ENCODE data around the gene CALML6.

CALML6 gene

DNA sequence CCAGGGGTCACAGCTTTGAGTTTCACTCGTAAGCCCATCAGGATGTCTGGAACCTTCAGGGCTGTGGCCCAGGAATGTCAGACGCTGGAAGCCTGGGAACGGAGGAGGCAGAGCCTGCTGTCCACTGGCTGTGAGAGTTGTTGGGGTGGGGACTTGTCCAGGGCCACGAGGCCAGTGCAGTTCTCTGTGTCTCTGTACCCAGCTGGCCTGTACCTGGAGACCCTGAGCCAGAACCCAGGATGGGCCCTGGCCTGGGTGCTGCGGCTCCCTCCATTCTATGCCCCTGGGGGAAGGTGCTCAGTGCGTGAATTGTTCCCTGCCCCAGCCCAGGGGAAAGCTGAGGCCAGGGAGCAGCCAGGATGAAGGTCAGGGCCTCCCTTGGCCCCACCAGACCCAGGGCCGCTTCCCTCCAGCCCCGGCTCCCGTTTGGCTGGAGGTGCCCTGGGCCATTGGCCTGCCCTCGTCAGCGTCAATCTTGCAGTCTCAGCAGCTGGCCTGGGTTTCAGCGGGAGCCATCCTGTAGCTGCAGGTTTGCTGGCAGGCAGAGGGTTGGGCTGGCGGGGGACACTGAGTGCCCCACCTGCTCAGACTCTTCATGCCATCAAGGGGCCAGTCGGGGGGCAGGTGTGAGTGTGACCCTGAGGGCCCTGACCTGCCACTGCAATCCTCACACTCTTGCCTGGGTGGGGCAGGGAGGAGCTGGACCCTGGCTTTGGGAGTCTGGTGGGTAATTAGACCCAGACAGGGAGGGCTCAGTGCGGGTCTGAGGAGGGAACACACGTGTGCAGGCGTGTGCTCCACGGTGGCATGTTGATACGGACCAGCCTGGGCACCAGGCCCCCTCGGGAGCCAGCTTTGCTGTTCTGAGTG, 724 bp upstream of the CALML6 start:
- DNase-seq, result peak; percentile 73

DNA sequence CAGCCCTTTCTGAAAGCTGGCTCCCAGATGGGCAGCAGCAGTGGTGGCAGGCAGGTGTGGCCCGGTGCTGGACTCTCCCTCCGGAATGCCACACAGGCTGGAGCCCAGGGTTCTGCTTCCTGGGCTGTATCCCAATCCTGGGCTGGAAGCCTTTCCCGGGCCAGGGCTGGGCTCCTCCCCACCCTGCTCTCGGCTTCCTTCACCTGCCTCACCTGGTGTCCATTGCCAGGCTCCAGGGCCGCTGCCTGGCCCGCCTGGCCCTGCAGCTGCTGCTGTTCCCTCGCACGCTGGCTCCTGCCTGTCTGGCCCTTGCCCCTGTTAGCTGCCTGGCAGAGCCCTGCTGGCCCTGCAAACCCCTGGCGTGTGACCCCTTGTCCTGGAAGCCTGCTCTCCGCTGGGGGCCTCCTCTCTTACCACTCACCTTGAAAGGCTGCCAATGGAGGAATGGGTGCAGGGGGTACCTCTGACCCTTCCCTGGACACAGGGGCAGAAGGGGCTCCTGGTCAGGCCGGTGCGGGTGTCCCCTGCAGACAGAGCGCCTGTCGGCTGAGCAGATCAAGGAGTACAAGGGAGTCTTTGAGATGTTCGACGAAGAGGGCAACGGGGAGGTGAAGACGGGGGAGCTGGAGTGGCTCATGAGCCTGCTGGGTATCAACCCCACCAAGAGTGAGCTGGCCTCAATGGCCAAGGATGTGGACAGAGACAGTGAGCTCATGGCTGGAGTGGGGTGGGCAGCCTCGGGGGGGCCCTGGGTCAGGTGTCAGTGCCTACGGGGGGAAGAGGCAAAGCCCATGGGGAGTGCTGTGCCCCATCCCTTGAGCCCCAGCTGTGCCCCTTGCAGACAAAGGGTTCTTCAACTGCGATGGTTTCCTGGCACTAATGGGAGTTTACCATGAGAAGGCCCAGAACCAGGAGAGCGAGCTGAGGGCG, 1.1 kb downstream of the CALML6 start:
- peak; percentile 28 for DNase-seq

DNA sequence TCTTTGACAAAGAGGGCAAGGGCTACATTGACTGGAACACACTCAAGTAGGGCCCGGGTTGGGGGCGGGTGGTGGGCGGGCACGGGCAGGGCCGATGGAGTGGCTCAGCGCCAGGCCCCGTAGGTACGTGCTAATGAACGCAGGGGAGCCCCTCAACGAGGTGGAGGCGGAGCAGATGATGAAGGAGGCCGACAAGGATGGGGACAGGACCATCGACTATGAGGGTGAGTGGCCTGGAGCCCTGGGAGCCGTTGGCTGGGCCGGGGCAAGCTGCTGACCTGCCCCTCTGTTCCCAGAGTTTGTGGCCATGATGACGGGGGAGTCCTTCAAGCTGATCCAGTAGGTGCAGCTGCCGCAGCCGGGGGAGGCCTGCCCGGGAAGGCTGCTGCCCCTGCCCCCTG, 1.8 kb downstream of the CALML6 start:
- peak; percentile 40 for DNase-seq

DNA sequence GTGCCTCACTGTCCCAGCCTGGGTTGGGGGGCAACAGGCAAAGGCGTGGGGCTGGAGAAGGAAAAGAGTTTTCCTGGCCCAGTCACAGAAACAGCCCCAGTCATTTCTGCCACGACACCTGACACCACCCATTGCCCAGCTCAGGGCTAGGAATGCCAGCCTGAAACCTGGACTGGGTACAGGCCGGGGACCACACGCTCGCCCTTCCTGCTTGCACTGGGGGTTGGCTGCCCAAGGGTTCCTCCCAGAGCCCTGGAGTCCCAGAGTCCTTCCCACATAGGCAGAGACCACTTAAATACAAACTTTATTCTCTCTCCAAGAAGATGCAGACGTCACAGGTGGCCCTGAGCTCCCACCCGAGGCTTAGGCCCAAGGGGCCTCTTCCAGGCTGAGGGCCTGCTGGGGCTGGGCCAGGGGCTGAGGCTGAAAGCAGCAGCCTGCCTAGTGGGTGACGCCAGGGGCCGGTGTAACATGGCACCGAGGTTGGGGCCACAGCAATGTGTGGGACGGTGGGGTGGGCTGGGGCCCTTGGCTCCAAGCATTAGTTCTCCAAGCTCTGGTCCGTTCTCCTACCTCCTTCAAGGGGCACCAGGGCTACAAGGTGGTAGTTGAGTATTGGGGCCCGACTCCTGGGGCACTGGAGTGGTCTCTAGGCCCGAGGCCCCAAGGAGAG, 2.4 kb downstream of the CALML6 start:
- DNase-seq, result peak; percentile 33

DNA sequence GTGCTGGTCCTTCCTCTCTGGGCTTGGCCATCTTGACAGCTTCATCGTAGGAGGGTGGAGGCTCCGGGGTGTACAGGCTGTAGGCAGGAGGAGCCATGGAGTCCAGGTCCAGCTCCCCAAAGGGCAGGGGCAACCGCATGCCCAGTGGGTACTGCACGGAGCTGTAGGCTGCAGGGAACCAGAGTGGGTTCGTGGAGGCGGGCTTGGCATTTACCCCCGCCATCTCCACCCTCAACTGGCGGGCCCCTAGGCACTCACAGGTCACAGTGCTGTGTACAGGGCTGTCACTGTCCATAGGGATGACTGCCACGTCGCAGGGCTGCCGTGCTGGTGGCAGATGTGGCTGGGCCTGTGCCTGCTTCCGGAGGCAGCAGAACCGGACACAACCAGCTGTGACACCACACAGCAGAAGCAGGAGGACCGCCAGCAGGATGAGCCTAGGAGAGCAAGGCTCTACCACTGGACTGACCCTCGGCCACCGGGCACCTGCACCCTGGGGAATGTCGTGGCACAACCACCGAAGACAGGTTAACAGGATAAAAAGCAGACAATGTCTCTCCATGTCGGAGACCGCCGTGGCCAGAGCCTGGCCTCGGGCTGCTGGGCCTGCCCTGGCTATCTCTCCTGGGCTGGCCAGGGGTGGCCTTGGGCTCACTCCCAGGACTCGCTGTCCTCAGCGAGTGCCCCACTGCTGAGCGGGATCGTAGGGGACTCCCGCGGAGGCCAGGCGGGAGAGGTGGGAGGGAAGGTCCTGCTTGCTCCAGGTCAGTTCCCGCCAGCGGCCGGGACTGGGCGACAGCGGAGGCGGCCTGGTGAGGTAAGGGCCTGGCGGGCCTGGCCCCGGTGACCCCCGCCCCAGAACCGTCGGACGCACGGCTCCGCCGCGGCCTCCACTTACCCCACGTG, 3.2 kb downstream of the CALML6 start:
- peak; percentile 47 for DNase-seq

DNA sequence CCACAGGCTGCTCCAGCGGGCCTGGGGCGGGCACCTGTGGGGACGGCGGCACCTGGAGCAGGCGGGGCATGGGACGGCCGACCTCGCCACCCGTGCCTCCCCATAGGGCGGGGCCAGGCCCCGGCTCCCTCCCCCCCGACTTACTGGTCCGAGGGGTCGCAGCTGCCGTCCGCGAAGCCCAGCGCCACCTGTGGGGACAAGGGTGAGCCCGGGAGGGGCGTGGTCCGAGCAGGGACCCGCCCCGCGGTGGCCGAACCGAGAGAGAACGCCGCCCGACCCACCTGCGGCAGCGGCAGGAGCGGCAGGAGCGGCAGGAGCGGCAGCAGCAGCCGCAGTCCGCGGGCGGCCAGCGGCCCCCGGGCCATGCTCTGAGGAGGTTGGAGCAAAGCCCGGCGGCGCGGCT, 3.8 kb downstream of the CALML6 start, which contains the start of gene TMEM52:
TMEM52 (minus strand) TSS at position 379 of the 403 bp plus-strand sequence; CDS start at position 365, 14 bp downstream.
- DNase-seq, result no peak

DNA sequence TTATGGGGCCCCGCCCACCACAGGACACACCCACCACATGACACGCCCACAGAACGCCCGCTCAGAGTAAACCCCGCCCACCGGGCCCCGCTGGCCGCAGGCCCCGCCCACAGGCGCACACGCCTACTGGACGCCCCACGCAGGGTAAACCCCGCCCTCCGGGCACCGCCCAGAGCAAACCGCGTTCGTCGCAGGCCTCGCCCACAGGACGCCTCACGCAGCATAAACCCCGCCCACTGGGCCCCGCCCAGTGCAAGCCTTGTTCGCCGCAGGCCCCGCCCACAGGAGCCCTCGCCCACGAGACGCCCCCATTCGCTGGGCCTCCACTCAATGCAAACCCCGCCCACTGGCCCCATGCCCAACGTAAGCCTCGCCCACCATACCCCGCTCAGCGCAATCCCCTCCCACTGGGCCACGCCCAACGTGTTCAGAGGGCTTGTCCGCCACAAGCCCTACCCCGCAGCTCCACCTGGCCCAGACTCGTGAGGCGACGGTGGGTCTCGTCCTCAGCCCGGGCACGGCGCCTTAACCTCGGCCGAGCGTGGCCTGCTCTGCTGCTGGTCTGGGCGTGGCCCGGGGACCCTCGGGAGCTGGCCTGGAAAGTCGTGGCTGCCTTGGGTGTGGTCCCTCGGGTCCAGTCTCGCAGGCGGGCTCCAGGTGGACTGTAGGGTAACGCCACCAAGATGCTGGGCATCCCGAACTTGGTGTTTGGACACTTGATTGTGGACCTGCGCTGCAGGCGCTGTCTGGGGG, 4.4 kb downstream of the CALML6 start:
- DNase-seq, result peak; percentile 98

DNA sequence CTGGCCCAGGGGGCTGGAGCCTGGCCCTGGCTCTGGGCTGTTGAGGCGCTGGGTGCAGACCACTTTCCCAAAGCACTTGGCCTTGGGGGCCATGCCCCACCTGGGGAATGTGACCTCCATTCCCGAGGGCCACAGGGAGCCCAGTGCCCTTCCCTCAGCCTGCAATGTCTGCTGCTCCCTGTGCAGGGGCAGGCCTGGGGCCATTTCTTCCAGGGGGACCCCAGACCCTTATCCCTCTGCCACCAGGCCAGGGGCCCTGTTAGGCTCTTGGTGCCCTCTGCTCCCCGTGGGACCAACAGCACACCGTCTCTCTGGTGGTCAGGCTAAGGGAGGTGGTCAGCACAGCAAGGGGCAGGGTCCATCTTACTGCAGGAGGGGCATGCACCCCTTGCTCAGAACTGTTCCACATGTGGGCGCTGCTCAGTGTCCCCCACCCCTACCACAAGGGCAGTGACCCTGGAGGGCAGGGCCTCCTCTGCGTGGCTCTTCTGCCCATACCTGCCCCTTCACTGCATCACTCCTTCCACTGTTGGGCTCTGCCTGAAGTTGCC, 5.1 kb downstream of the CALML6 start:
- DNase-seq, result no peak

DNA sequence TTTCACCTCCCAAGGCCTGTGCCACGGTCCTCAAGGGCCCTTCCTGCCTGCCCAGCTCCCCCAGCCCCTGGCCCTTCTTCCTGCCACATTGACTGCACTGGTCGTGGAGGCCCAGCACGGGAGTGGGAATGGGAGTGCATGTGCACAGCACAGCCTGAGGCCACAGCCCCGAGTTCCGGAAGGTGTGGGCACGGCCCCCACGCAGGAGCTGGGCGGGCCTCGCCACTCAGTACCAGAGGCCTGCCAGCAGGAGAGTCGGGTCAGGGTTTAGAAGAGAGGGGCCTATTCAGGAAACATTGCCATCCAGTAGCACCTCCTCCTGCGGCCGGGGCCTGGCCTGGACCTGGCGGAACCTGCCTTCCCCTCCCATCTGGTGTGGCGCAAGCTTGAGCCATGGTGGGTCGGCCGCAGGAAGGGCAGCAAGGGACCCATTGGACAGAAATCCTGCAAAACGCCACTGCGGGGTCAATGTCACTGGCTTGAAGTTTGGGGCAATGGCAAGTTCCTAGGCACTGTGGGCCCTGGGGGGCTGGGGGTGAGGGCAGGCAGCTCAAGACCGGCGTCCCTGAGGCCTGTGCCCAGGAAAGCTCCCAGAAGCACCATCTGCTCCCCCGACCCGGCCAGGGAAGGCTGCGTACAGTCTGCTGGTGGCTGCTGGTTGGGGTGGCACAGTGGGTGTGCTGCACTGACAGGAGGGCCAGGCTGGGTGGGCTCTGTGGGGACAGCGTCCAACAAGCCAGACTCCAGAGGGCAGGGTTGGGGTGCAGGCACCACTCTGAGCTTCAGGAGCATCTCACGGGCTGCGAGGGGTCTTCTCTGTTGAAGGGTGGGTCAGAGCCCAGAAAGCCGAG, 5.8 kb downstream of the CALML6 start:
- peak; percentile 31 for DNase-seq

DNA sequence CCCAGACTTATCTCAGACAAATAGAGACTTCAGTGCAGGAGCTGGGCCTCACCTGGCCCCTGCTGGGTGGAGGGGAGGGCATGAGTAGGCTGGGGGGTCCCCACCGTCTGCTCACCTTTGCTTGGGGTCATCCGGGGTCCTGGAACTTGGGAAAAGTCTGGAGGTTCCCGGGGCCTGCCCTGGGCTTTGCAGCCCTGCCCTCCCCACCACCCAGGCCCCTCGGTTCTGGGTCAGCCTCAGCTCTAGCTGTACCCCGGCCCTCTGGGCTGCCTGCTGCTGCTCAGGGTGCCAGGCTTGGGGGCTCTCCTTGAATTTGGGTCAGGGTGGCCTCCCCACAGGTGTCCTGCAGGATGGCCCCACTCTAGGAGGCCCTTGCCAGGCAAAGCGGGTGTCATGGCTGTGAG, 6.4 kb downstream of the CALML6 start:
- DNase-seq, result no peak

DNA sequence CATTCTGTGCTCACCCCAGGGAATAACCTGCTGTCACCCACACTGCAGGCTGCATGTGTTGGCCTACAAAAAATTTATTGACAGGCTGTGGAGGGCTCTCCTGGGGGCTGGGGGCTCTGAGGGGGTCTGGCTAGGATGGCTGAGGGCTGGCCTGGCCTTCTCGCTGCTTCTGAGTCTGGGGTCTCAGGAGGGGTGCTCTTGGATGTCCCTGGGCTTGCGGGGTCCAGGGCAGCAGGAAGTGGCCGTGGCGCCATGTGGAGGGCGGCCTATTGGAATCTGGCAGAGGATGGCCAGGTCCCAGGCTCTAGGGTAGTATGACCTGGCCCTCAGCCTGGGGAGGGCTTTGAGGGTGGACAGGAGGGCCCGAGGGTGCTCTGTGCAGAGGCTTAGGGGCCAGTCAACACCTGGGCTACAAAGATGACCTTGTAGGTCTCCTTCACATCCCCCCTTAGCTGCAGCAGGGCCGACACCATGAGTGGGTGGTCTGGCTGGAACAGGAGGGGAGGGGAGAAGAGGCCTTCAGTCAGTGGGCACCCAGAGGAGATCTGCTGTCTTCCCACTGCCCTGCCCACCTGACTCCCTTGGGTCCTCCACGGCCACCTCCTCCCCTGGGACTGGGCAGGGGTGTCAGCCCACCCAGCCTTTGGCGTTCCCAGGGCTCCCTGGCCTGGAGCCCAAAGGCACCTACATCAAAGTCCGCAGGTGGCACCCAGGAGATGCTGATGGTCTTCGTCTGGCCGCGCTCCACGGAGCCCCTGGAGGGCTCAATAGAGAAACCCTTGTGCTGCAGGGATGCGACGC, 7.0 kb downstream of the CALML6 start:
- DNase-seq, result peak; percentile 26

DNA sequence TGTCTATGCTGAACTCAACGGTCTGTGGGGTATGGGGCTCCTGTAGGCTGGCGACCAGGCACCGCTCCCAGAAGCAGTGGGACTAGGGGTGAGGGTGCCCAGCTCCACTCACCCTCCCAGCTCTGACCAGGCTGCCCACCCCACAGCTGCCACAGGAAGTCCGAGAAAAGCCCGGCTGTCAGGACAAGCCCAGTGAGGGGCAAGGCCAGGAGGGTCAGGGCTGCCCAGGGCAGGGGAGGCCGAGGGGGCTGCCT, 7.6 kb downstream of the CALML6 start:
- no peak for DNase-seq

DNA sequence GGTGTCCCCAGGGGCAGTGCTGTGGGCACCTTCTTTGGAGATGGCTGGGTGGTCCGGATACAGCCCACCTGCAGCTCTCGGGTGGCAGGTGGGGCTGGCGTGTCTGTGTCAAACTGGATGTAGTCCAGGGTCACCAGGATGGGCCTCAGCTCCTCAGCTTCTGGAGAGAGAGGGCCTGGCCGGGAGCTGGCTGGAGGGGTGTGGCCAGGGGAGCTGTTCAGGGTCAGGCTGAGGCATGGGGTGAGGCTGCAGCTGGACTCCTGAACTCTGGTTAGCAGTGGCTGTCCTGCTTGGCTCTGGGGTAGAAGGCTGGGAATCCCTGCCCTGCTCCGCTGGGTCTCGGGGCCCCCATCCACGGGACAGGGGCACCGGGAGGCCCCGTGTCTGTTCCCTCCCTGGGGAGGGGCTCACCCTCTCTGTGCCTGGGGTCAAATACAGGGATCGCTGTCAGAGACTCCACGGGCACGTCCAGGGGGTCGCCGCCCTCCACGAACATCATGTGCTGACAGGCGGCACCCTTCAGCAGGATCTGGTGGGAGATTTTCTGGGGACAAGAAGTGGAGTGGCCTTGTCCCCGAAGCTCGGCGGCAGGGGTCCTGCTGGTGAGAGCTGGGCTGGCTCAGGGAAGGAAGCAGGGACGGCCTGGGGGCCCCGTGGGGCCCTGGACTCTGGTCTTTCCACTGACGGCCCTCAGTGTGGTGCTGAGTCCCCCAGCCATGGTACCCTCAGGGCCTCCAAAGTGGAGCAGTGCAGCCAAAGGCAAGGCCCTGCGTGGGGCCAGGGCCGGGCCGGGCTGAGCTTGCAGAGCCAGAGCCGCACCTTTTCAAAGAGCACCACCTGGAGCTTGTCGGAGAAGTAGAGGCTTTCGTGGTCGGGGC, 8.1 kb downstream of the CALML6 start:
- peak; percentile 20 for DNase-seq

DNA sequence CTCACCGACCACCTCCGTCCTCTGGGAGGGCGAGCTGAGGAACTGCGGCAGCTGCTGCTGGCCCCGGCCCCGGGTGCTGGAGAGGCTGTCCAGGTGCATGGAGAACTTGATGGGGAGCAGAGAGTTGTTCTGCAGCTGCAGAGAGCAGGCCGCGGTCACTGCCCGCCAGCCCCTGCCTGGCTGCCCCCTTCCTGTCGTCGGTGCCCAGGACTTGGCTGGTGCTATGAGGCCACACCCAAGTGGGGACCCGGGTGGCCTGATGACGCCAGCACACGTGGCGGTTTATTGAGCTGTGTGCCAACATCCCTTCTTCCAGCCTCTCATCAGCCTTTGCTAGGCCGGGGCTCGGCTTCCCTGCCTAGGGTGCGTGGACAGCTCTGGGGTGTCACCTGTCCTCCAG, 9.3 kb downstream of the CALML6 start:
- peak; percentile 68 for DNase-seq

DNA sequence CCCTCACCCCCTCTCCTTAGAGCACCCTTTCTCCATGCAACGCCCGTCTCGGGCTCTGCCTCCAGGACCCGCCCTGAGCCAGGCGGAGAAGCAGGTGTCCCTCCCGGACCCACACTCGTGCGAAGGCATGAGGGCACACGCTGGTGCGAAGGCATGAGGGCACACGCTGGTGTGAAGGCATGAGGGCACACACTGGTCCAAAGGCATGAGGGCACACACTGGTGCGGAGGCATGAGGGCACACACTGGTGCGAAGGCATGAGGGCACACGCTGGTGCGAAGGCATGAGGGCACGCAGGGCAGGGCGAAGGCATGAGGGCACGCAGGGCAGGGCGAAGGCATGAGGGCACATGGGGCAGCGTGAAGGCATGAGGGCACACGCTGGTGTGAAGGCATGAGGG, 9.8 kb downstream of the CALML6 start:
- no peak for DNase-seq

DNA sequence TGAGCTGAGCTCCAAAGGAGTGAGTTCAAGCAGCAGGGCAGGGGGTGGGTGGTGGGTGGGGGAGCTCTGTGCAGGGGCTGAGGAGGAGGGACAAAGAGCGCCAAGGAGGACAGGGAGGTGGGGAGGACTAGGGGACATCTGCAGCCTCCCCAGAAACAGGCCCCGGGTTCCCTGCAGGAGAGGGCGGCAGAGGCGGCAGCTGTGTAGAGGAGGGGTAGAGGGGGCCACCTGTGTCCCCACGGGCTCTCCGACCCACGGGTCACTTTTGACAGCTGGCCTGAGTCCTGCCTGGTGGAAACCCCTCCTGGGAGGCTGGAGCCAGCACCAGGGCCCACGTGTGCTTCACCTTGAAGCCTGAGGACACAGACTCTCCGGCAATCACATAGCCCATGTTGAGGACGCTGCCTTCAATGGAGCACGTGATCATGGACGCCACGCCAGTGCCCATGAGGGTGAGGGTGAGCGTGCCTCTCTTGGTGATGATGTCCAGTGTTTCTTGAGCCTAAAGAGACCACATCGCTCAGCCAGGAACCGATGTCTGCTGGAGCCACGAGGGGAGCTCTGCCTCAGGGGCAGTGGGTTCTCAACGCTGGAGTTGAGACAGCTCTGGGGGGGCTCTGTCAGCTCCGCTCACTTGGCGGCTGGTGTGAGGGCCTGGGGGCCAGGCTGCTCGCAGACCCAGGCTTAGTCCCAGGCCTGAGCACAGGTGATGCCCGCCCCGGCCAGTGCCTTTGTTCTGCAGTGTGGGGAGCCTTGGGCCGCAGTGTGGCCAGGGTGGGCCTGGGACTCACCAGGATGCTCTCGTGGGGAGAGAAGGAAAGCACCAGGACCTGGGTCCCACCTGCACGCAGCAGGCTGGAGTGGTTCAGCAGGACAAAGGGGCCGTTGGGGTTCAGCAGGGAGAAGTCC, 10.6 kb downstream of the CALML6 start:
- no peak for DNase-seq

DNA sequence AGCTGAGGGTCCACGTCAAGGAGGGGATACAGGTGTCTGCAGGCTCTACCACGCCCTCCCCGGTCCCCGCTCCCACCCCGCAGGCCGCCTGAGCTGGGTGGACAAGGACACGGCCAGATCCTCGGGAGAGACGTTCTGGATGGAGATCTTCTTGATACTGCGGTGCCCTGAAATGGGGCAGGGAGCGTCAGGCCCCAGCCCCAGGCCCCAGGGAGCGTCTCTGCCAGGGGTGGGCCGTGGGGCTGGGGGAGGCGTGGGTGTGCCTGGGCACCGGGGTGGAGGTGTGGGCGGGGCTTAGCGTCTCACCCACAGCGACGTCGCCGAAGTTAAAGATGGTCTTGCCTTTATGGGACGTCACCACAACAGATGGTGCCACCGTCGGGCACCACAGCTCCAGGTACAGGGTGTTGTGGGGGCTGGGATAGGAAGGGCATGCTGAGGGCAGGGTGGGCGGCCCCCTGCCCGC, 11.3 kb downstream of the CALML6 start:
- DNase-seq, result no peak

Data from femur (tissue), 1 donor.